Neural progenitor cell (in vitro differentiated cells): ENCODE results near the gene TANK. TPM values are rescaled to one million over a fixed set of nuclear protein-coding genes. Genes with fewer than 3 reads are reported as not detected.

Source experiments
- DNase-seq: peaks from one replicate; pipeline ENCODE4 v3.0.0-alpha.2; 2016; ENCODE audit warnings: low spot score
- H2AFZ ChIP-seq: fragments of 200-600 bp; sonication (generic); replicated peaks from 2 replicates; pipeline ENCODE4 v1.6.1; 2016; ENCODE audit warnings: antibody characterized with exemption
- H3F3A ChIP-seq: fragments of 200-600 bp; sonication (generic); 2 replicates; pipeline ENCODE4 v1.6.1; 2016; ENCODE audit warnings: antibody characterized with exemption, low read depth
- H3K27ac ChIP-seq: fragments of 200-600 bp; sonication (generic); 2 replicates; pipeline ENCODE4 v1.5.1; 2016; ENCODE audit warnings: mild to moderate bottlenecking
- H3K27me3 ChIP-seq: fragments of 200-600 bp; sonication (generic); 2 replicates; pipeline ENCODE4 v1.6.1; 2016; ENCODE audit warnings: mild to moderate bottlenecking, moderate library complexity
- H3K36me3 ChIP-seq: fragments of 200-600 bp; sonication (generic); 2 replicates; pipeline ENCODE4 v1.5.1; 2016
- H3K4me1 ChIP-seq: fragments of 200-600 bp; sonication (generic); 2 replicates; pipeline ENCODE4 v1.6.1; 2016; ENCODE audit warnings: mixed run types
- H3K4me2 ChIP-seq: fragments of 200-600 bp; sonication (generic); 2 replicates; pipeline ENCODE4 v1.6.1; 2016
- H3K4me3 ChIP-seq: fragments of 200-600 bp; sonication (generic); 2 replicates; pipeline ENCODE4 v1.5.1; 2016
- H3K79me2 ChIP-seq: fragments of 200-600 bp; sonication (generic); 2 replicates; pipeline ENCODE4 v1.6.1; 2016; ENCODE audit warnings: low read depth
- H3K9ac ChIP-seq: fragments of 200-600 bp; sonication (generic); 2 replicates; pipeline ENCODE4 v1.6.1; 2016
- H3K9me3 ChIP-seq: fragments of 200-600 bp; sonication (generic); 2 replicates; pipeline ENCODE4 v1.5.1; 2016; ENCODE audit warnings: low read depth
- H4K20me1 ChIP-seq: fragments of 200-600 bp; sonication (generic); 2 replicates; pipeline ENCODE4 v1.6.1; 2016; ENCODE audit warnings: low read depth
- H3K27ac Mint-ChIP-seq: 3 replicates; pipeline ENCODE4 v1.8.0; 2021; ENCODE audit warnings: mixed read lengths
- H3K27me3 Mint-ChIP-seq: 2 replicates; pipeline ENCODE4 v1.8.0; 2022; ENCODE audit warnings: low read depth, mild to moderate bottlenecking, inconsistent platforms, moderate library complexity, mixed read lengths; ENCODE audit not compliant: insufficient read depth
- H3K36me3 Mint-ChIP-seq: 3 replicates; pipeline ENCODE4 v1.8.0; 2021; ENCODE audit warnings: mixed read lengths
- H3K4me1 Mint-ChIP-seq: 3 replicates; pipeline ENCODE4 v1.8.0; 2021; ENCODE audit warnings: mixed read lengths
- H3K4me3 Mint-ChIP-seq: 3 replicates; pipeline ENCODE4 v1.8.0; 2021; ENCODE audit warnings: mild to moderate bottlenecking, moderate library complexity, mixed read lengths
- H3K9me3 Mint-ChIP-seq: 3 replicates; pipeline ENCODE4 v1.8.0; 2020; ENCODE audit warnings: mixed read lengths
- CTCF ChIP-seq: fragments of 200-600 bp; sonication (generic); IDR thresholded peaks from 2 replicates; pipeline ENCODE4 v1.5.1; 2017; ENCODE audit warnings: antibody characterized with exemption, mild to moderate bottlenecking
- EZH2 ChIP-seq: fragments of 200-600 bp; sonication (generic); IDR thresholded peaks from 2 replicates; pipeline ENCODE4 v1.6.1; 2017; ENCODE audit warnings: antibody characterized with exemption, mild to moderate bottlenecking, moderate library complexity
- EZH2phosphoT487 ChIP-seq: fragments of 200-600 bp; sonication (generic); IDR thresholded peaks from 2 replicates; pipeline ENCODE4 v1.6.1; 2017; ENCODE audit warnings: antibody characterized with exemption
- total RNA-seq: library from RNA; depleted of rRNA; stranded (reverse); fragments of >200 nt; gene quantifications from 2 replicates; pipeline ENCODE4 v1.2.3, GENCODE V29; 2015; ENCODE audit warnings: low replicate concordance

Gene TANK
- total RNA-seq, 1 donor from 2014 or later: 43.5 TPM

GRCh38 chr2:161208527-161209139 is 48.4 kb downstream of the TANK start:
- peak; percentile 2 for DNase-seq
- Mint-ChIP-seq H3K4me1 (no peaks in the 10 kb centered on the region), H3K27ac (no peak overlapping the region), H3K4me3 (no peak overlapping the region), H3K36me3 (peaks cover 2% of the 10 kb centered on the region), H3K9me3 (no peaks in the 10 kb centered on the region), H3K27me3 (peaks cover 2% of the 10 kb centered on the region)
- H3K79me2 ChIP-seq: no peaks in the 10 kb centered on the region
- no peaks in the 10 kb centered on the region for H3K9me3 ChIP-seq
- no peak overlapping the region for H2AFZ ChIP-seq
- H3K4me2 ChIP-seq: no peak overlapping the region
- H3K27me3 ChIP-seq: no peaks in the 10 kb centered on the region
- H3K36me3 ChIP-seq: no peaks in the 10 kb centered on the region
- H3K27ac ChIP-seq: no peak overlapping the region
- TF ChIP-seq EZH2 (no peak), CTCF (no peak), EZH2phosphoT487 (no peak)
- H4K20me1 ChIP-seq: no peaks in the 10 kb centered on the region
- H3F3A ChIP-seq: no peaks in the 10 kb centered on the region
- peaks cover 5% of the 10 kb centered on the region for H3K4me1 ChIP-seq
- H3K4me3 ChIP-seq: no peak overlapping the region
- H3K9ac ChIP-seq: no peak overlapping the region

- H3K9me3 ChIP-seq: no peaks in the 10 kb centered on the region
- H2AFZ ChIP-seq: no peak overlapping the region
- Mint-ChIP-seq H3K27me3 (peaks cover 2% of the 10 kb centered on the region), H3K36me3 (peaks cover 3% of the 10 kb centered on the region), H3K9me3 (no peaks in the 10 kb centered on the region), H3K4me1 (no peaks in the 10 kb centered on the region), H3K27ac (no peak overlapping the region), H3K4me3 (no peak overlapping the region)
- no peaks in the 10 kb centered on the region for H3F3A ChIP-seq
- no peak overlapping the region for H3K27ac ChIP-seq
- H3K36me3 ChIP-seq: no peaks in the 10 kb centered on the region
- no peak overlapping the region for H3K9ac ChIP-seq
- DNase-seq: no peak
- TF ChIP-seq EZH2: no peak
- no peak for TF ChIP-seq EZH2phosphoT487
- TF ChIP-seq CTCF: no peak
- H4K20me1 ChIP-seq: no peaks in the 10 kb centered on the region
- peaks cover 5% of the 10 kb centered on the region for H3K4me1 ChIP-seq
- no peaks in the 10 kb centered on the region for H3K79me2 ChIP-seq
- no peak overlapping the region for H3K4me3 ChIP-seq
- no peak overlapping the region for H3K4me2 ChIP-seq
- no peaks in the 10 kb centered on the region for H3K27me3 ChIP-seq
Observed at GRCh38 chr2:161209902-161210301, 49.7 kb downstream of the TANK start.

GRCh38 chr2:161217597-161218185 is 57.5 kb downstream of the TANK start:
- peaks cover 9% of the 10 kb centered on the region for H3K36me3 Mint-ChIP-seq
- Histone ChIP-seq H3K27ac (no peak overlapping the region), H4K20me1 (no peaks in the 10 kb centered on the region), H3K9ac (no peak overlapping the region), H3K4me3 (no peak overlapping the region), H2AFZ (no peak overlapping the region), H3K27me3 (no peaks in the 10 kb centered on the region), H3K4me1 (no peaks in the 10 kb centered on the region), H3K9me3 (no peaks in the 10 kb centered on the region), H3K36me3 (no peaks in the 10 kb centered on the region), H3K79me2 (no peaks in the 10 kb centered on the region), H3K4me2 (no peak overlapping the region), H3F3A (peaks cover 6% of the 10 kb centered on the region)
- no peaks in the 10 kb centered on the region for H3K4me1 Mint-ChIP-seq
- no peak for DNase-seq
- no peaks in the 10 kb centered on the region for H3K27me3 Mint-ChIP-seq
- no peak overlapping the region for H3K27ac Mint-ChIP-seq
- TF ChIP-seq EZH2phosphoT487: no peak
- no peak for TF ChIP-seq EZH2
- TF ChIP-seq CTCF: no peak
- no peaks in the 10 kb centered on the region for H3K9me3 Mint-ChIP-seq
- H3K4me3 Mint-ChIP-seq: no peak overlapping the region
